SJSA1 (cell line): Measurements from ENCODE around the gene TBC1D25. TPM values are rescaled to one million over a fixed set of nuclear protein-coding genes. Genes with fewer than 3 reads are reported as not detected.

Experiments
- DNase-seq, 2 experiments: peaks; one replicate each; pipeline ENCODE4 v3.0.0-alpha.2; 2015 to 2020; ENCODE audit warnings: low spot score in 2 of 2, low read depth in 1 of 2
- H3K27ac ChIP-seq: fragments of 250-450 bp; sonication (Bioruptor Pico); 2 replicates; pipeline ENCODE4 v1.5.1; 2020; ENCODE audit warnings: mild to moderate bottlenecking, moderate library complexity
- H3K27me3 ChIP-seq: fragments of 250-450 bp; sonication (Bioruptor Pico); replicated peaks from 2 replicates; pipeline ENCODE4 v1.5.1; 2020; ENCODE audit warnings: mild to moderate bottlenecking, moderate library complexity
- H3K36me3 ChIP-seq: fragments of 250-450 bp; sonication (Bioruptor Pico); 2 replicates; pipeline ENCODE4 v1.5.1; 2020; ENCODE audit warnings: mild to moderate bottlenecking
- H3K4me1 ChIP-seq: fragments of 250-450 bp; sonication (Bioruptor Pico); replicated peaks from 2 replicates; pipeline ENCODE4 v1.6.1; 2021; ENCODE audit warnings: mild to moderate bottlenecking
- H3K4me3 ChIP-seq: fragments of 250-450 bp; sonication (Bioruptor Pico); 2 replicates; pipeline ENCODE4 v1.5.1; 2020; ENCODE audit warnings: mild to moderate bottlenecking
- H3K9me3 ChIP-seq: fragments of 250-450 bp; sonication (Bioruptor Pico); replicated peaks from 2 replicates; pipeline ENCODE4 v1.5.1; 2020; ENCODE audit warnings: mild to moderate bottlenecking
- total RNA-seq: library from RNA; depleted of rRNA; stranded (reverse); fragments of >200 nt; shearing (Covaris generic); gene quantifications from 2 replicates; pipeline ENCODE4 v1.2.3, GENCODE V29; 2014

Gene TBC1D25
- total RNA-seq, 1 experiment from 2014 or later, result 6.5 TPM

- DNase-seq, result no peak
- Histone ChIP-seq H3K27me3 (no peaks in the 10 kb centered on the region), H3K9me3 (no peaks in the 10 kb centered on the region), H3K36me3 (peaks cover 1% of the 10 kb centered on the region; the same call in 1 of the 2 replicates), H3K27ac (no peak overlapping the region), H3K4me1 (0 out of 2 replicates have a peak, but pooled peaks cover 3% of the 10 kb centered on the region), H3K4me3 (no peak overlapping the region)
Measured at GRCh38 chrX:48584698-48585097, 45.2 kb downstream of the TBC1D25 start.

- Histone ChIP-seq H3K4me3 (no peak overlapping the region), H3K9me3 (no peaks in the 10 kb centered on the region), H3K36me3 (no peaks in the 10 kb centered on the region), H3K27me3 (no peaks in the 10 kb centered on the region), H3K27ac (no peak overlapping the region), H3K4me1 (peaks cover 22% of the 10 kb centered on the region)
- no peak for DNase-seq
Measured at GRCh38 chrX:48589482-48590162, 50.1 kb downstream of the TBC1D25 start.

GRCh38 chrX:48590203-48591103 lies 50.9 kb downstream of the TBC1D25 start:
- peaks cover 22% of the 10 kb centered on the region for H3K4me1 ChIP-seq
- no peaks in the 10 kb centered on the region for H3K27me3 ChIP-seq
- peak overlapping the region; percentile 61 for H3K27ac ChIP-seq
- DNase-seq, result no peak
- no peaks in the 10 kb centered on the region for H3K36me3 ChIP-seq
- no peaks in the 10 kb centered on the region for H3K9me3 ChIP-seq
- no peak overlapping the region for H3K4me3 ChIP-seq

GRCh38 chrX:48591255-48591791 lies 51.8 kb downstream of the TBC1D25 start:
- peak; percentile 64 to 65 for DNase-seq
- no peaks in the 10 kb centered on the region for H3K27me3 ChIP-seq
- H3K36me3 ChIP-seq, result no peaks in the 10 kb centered on the region
- peak overlapping the region; percentile 61 for H3K27ac ChIP-seq
- H3K9me3 ChIP-seq, result no peaks in the 10 kb centered on the region
- H3K4me1 ChIP-seq, result peaks cover 22% of the 10 kb centered on the region
- H3K4me3 ChIP-seq, result no peak overlapping the region

GRCh38 chrX:48592971-48593370 lies 53.5 kb downstream of the TBC1D25 start:
- no peaks in the 10 kb centered on the region for H3K27me3 ChIP-seq
- peaks cover 3% of the 10 kb centered on the region; the same call in 1 of the 2 replicates for H3K36me3 ChIP-seq
- no peaks in the 10 kb centered on the region for H3K9me3 ChIP-seq
- H3K4me1 ChIP-seq, result peaks cover 25% of the 10 kb centered on the region
- H3K27ac ChIP-seq, result no peak overlapping the region
- no peak for DNase-seq
- H3K4me3 ChIP-seq, result no peak overlapping the region

GRCh38 chrX:48595929-48596328 lies 56.4 kb downstream of the TBC1D25 start:
- Histone ChIP-seq H3K27ac (no peak overlapping the region), H3K4me1 (peaks cover 21% of the 10 kb centered on the region), H3K9me3 (no peaks in the 10 kb centered on the region), H3K36me3 (peaks cover 29% of the 10 kb centered on the region), H3K27me3 (no peaks in the 10 kb centered on the region), H3K4me3 (no peak overlapping the region)
- no peak for DNase-seq

- Histone ChIP-seq H3K27ac (peak within 1 kb of the TSS; percentile 100), H3K4me1 (peaks cover 9% of the 10 kb centered on the region; the same call in 1 of the 2 replicates), H3K27me3 (no peaks in the 10 kb centered on the region), H3K36me3 (peaks cover 36% of the 10 kb centered on the region), H3K9me3 (no peaks in the 10 kb centered on the region), H3K4me3 (peak within 1 kb of the TSS; percentile 86)
- peak; percentile 91 to 92 for DNase-seq
Measured at GRCh38 chrX:48597353-48598264, 58.1 kb downstream of the TBC1D25 start, which contains the start of gene WDR13. Gene WDR13 (plus strand): TSS chrX:48597492. CDS start chrX:48597997, 505 bp downstream.

GRCh38 chrX:48598614-48599013 lies 59.1 kb downstream of the TBC1D25 start:
- no peak for DNase-seq
- H3K27me3 ChIP-seq, result no peaks in the 10 kb centered on the region
- H3K36me3 ChIP-seq, result peaks cover 40% of the 10 kb centered on the region
- peak overlapping the region; percentile 86 for H3K4me3 ChIP-seq
- no peak overlapping the region for H3K27ac ChIP-seq
- no peaks in the 10 kb centered on the region for H3K9me3 ChIP-seq
- peaks cover 9% of the 10 kb centered on the region; the same call in 1 of the 2 replicates for H3K4me1 ChIP-seq

GRCh38 chrX:48599341-48599740 lies 59.8 kb downstream of the TBC1D25 start:
- no peak overlapping the region for H3K4me3 ChIP-seq
- no peaks in the 10 kb centered on the region for H3K27me3 ChIP-seq
- DNase-seq, result no peak
- no peak overlapping the region for H3K27ac ChIP-seq
- H3K36me3 ChIP-seq, result peaks cover 40% of the 10 kb centered on the region
- H3K9me3 ChIP-seq, result no peaks in the 10 kb centered on the region
- peaks cover 9% of the 10 kb centered on the region; the same call in 1 of the 2 replicates for H3K4me1 ChIP-seq

GRCh38 chrX:48600226-48600625 lies 60.7 kb downstream of the TBC1D25 start:
- H3K4me3 ChIP-seq, result no peak overlapping the region
- H3K27me3 ChIP-seq, result no peaks in the 10 kb centered on the region
- no peak for DNase-seq
- peaks cover 9% of the 10 kb centered on the region; the same call in 1 of the 2 replicates for H3K4me1 ChIP-seq
- H3K9me3 ChIP-seq, result no peaks in the 10 kb centered on the region
- no peak overlapping the region for H3K27ac ChIP-seq
- peaks cover 40% of the 10 kb centered on the region for H3K36me3 ChIP-seq

GRCh38 chrX:48601741-48602394 lies 62.4 kb downstream of the TBC1D25 start:
- no peak overlapping the region for H3K27ac ChIP-seq
- H3K9me3 ChIP-seq, result no peaks in the 10 kb centered on the region
- no peak overlapping the region for H3K4me3 ChIP-seq
- H3K36me3 ChIP-seq, result peaks cover 40% of the 10 kb centered on the region
- peaks cover 9% of the 10 kb centered on the region; the same call in 1 of the 2 replicates for H3K4me1 ChIP-seq
- H3K27me3 ChIP-seq, result no peaks in the 10 kb centered on the region
- DNase-seq, result no peak

GRCh38 chrX:48604701-48605100 lies 65.2 kb downstream of the TBC1D25 start:
- H3K27me3 ChIP-seq, result no peaks in the 10 kb centered on the region
- no peak overlapping the region for H3K27ac ChIP-seq
- H3K4me1 ChIP-seq, result no peaks in the 10 kb centered on the region
- no peaks in the 10 kb centered on the region for H3K9me3 ChIP-seq
- DNase-seq, result no peak
- H3K4me3 ChIP-seq, result no peak overlapping the region
- H3K36me3 ChIP-seq, result peaks cover 22% of the 10 kb centered on the region
